HepG2 (cell line): ENCODE data around the gene NPDC1. TPM values are rescaled to one million over a fixed set of nuclear protein-coding genes. Genes with fewer than 3 reads are reported as not detected.
A peak's percentile ranks its signal among the peaks of the same experiment; 100 is the strongest.

Source experiments
- AGO1 ChIP-seq: fragments of 200-400 bp; formaldehyde crosslinking; IDR thresholded peaks from 2 replicates; pipeline ENCODE4 v1.6.1; 2017; ENCODE audit warnings: mild to moderate bottlenecking, low read depth, low read length, moderate library complexity; ENCODE audit not compliant: poor library complexity, severe bottlenecking
- CENPBD1 ChIP-seq: sonication (generic); formaldehyde crosslinking; IDR thresholded peaks from 2 replicates; pipeline ENCODE4 v1.8.0; 2022; ENCODE audit warnings: missing genetic modification reagents, low read depth, mild to moderate bottlenecking, borderline replicate concordance
- ETV6 ChIP-seq: sonication (generic); formaldehyde crosslinking; conservative IDR thresholded peaks from 2 replicates; pipeline ENCODE4 v1.4.0; 2020; ENCODE audit warnings: missing genetic modification reagents
- GATAD1 ChIP-seq: IDR thresholded peaks from 2 replicates; pipeline ENCODE4 v1.6.1; 2016; ENCODE audit warnings: missing genetic modification reagents, missing compliant biosample characterization
- GMEB2 ChIP-seq: IDR thresholded peaks from 2 replicates; pipeline ENCODE4 v1.6.1; 2016; ENCODE audit warnings: missing biosample characterization, missing genetic modification reagents, low read depth
- HIC2 ChIP-seq: sonication (generic); formaldehyde crosslinking; IDR thresholded peaks from 2 replicates; pipeline ENCODE4 v1.9.0; 2022; ENCODE audit warnings: low read depth, missing genetic modification reagents
- HNF4G ChIP-seq, 2 experiments: sonication (generic) in 1 of 2; formaldehyde crosslinking in 1 of 2; IDR thresholded peaks; 2 replicates each; pipeline versions ENCODE4 v1.4.0 to v1.6.1; 2011 to 2020; ENCODE audit warnings: borderline replicate concordance in 2 of 2, low read depth in 2 of 2, mild to moderate bottlenecking in 2 of 2, low read length in 1 of 2, missing genetic modification reagents in 1 of 2, moderate library complexity in 1 of 2
- KLF16 ChIP-seq, 2 experiments: sonication (generic) in 1 of 2; formaldehyde crosslinking in 1 of 2; IDR thresholded peaks; 2 replicates each; pipeline versions ENCODE4 v1.6.1 to v1.8.0; 2016 to 2023; ENCODE audit warnings: missing genetic modification reagents in 2 of 2, missing compliant biosample characterization in 1 of 2
- KLF9 ChIP-seq: IDR thresholded peaks from 2 replicates; pipeline ENCODE4 v1.6.1; 2016; ENCODE audit warnings: low read depth
- MAX ChIP-seq: IDR thresholded peaks from 2 replicates; pipeline ENCODE4 v1.6.1; 2012; ENCODE audit warnings: inconsistent platforms
- NR0B2 ChIP-seq: sonication (generic); formaldehyde crosslinking; IDR thresholded peaks from 2 replicates; pipeline ENCODE4 v1.4.0; 2020; ENCODE audit warnings: mild to moderate bottlenecking, missing genetic modification reagents
- NR2C2 ChIP-seq: sonication (generic); formaldehyde crosslinking; IDR thresholded peaks from 2 replicates; pipeline ENCODE4 v1.4.0; 2020; ENCODE audit warnings: missing genetic modification reagents, mild to moderate bottlenecking, moderate library complexity, borderline replicate concordance
- RFX1 ChIP-seq: fragments of 450-650 bp; IDR thresholded peaks from 2 replicates; pipeline ENCODE4 v1.6.1; 2017
- TEAD3 ChIP-seq: optimal IDR thresholded peaks from 2 replicates; pipeline ENCODE3; 2016; ENCODE audit warnings: borderline replicate concordance
- U2AF1 ChIP-seq: fragments of 200-400 bp; formaldehyde crosslinking; optimal IDR thresholded peaks from 2 replicates; pipeline ENCODE3; 2017; ENCODE audit warnings: mild to moderate bottlenecking, low read depth, low read length
- ZNF10 ChIP-seq: sonication (generic); formaldehyde crosslinking; IDR thresholded peaks from 2 replicates; pipeline ENCODE4 v1.4.0; 2020; ENCODE audit warnings: mild to moderate bottlenecking, low read depth, missing genetic modification reagents, borderline replicate concordance
- ZNF569 ChIP-seq: sonication (generic); formaldehyde crosslinking; IDR thresholded peaks from 2 replicates; pipeline ENCODE4 v1.5.0; 2020; ENCODE audit warnings: mild to moderate bottlenecking, missing genetic modification reagents, moderate library complexity, borderline replicate concordance
- ZNF577 ChIP-seq: sonication (generic); formaldehyde crosslinking; IDR thresholded peaks from 2 replicates; pipeline ENCODE4 v1.4.0; 2020; ENCODE audit warnings: mild to moderate bottlenecking, low read depth, missing genetic modification reagents, borderline replicate concordance
- ZNF724P ChIP-seq: sonication (generic); formaldehyde crosslinking; IDR thresholded peaks from 2 replicates; pipeline ENCODE4 v1.8.0; 2022; ENCODE audit warnings: missing genetic modification reagents, borderline replicate concordance
- polyA plus RNA-seq, 8 experiments: library from polyadenylated mRNA; depleted of rRNA in 3 of 8; stranded (reverse) in 7 of 8; unstranded in 1 of 8; fragments of >200 nt; fragmentation: Illumina TruSeq in 4 of 8; extraction: Trizol in 4 of 8; gene quantifications; 2 replicates each; pipeline versions ENCODE4 v1.2.1 to v1.2.3, GENCODE V29; 2011 to 2016; ENCODE audit warnings: low read depth in 4 of 8, missing spikeins in 1 of 8, mixed read lengths in 1 of 8; ENCODE audit not compliant: insufficient read depth in 1 of 8
- total RNA-seq, 5 experiments: library from RNA; depleted of rRNA; stranded (reverse); fragments of >200 nt; fragmentation: Illumina TruSeq; extraction: Trizol; gene quantifications; 2 replicates each; pipeline ENCODE4 v1.2.3, GENCODE V29; 2016; ENCODE audit warnings: low read depth in 1 of 5

NPDC1 gene
- total and polyA plus RNA-seq, 2 of the 13 experiments (the other 11 are each of a cell fraction or from before 2014, with no cell fraction given), result 0.84 to 5.4 TPM

GRCh38 chr9:137001857-137002645, 43.9 kb downstream of the NPDC1 start (continued):
- TF ChIP-seq CENPBD1 (no peak), ZNF724P (CRISPR knock-in tag) (0 out of 2 replicates have a peak, but pooled peaks have one; percentile 25), KLF9 (CRISPR knock-in tag) (no peak), MAX (peak; percentile 67), U2AF1 (no peak), ZNF577 (CRISPR knock-in tag) (no peak), ZNF569 (no peak), GATAD1 (no peak), HIC2 (CRISPR knock-in tag) (peak; percentile 82), TEAD3 (CRISPR knock-in tag) (peak; percentile 55), RFX1 (no peak), AGO1 (no peak), NR2C2 (CRISPR knock-in tag) (no peak), ETV6 (CRISPR knock-in tag) (no peak), KLF16 (CRISPR knock-in tag; IDR thresholded peaks at IDR 0.05) (no peak), NR0B2 (no peak), GMEB2 (CRISPR knock-in tag) (no peak), HNF4G (IDR thresholded peaks at IDR 0.05; ENCODE audit: borderline replicate concordance, low read depth, low read length) (0 out of 2 replicates have a peak, but pooled peaks have one; percentile 40), HNF4G (CRISPR knock-in tag; IDR thresholded peaks at IDR 0.05; ENCODE audit: borderline replicate concordance, low read depth) (no peak), ZNF10 (CRISPR knock-in tag) (no peak)
